Measurements from ENCODE around the gene OR13A1.
"Not testable (repeated sequence)": the region's sequence is repeated elsewhere in the genome, so short reads cannot be mapped to it uniquely, and the experiment has no call there.

OR13A1 gene

DNA sequence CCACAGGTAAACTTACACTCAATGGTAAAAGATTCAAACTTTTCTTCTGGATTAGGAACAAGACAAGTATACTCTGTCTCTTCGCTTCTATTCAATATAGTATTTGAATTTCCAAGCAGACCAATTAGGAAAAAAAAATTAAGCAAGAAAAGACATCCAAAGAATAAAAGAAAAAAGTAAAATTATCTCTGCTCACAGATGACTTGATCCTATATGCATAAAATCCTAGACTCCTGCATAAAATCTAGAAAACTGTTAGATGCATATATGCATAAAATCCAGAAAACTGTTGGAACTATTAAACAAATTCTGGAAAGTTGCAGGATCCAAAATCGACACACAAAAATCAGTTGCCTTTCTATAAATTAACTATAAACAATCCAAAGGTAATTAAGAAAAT, at the start of gene OR13A1:
TSS of gene OR13A1 (minus strand) at position 101 of the 400 bp plus-strand sequence. CDS start 11,186 bp downstream, outside the sequence.
- no peak for DNase-seq

DNA sequence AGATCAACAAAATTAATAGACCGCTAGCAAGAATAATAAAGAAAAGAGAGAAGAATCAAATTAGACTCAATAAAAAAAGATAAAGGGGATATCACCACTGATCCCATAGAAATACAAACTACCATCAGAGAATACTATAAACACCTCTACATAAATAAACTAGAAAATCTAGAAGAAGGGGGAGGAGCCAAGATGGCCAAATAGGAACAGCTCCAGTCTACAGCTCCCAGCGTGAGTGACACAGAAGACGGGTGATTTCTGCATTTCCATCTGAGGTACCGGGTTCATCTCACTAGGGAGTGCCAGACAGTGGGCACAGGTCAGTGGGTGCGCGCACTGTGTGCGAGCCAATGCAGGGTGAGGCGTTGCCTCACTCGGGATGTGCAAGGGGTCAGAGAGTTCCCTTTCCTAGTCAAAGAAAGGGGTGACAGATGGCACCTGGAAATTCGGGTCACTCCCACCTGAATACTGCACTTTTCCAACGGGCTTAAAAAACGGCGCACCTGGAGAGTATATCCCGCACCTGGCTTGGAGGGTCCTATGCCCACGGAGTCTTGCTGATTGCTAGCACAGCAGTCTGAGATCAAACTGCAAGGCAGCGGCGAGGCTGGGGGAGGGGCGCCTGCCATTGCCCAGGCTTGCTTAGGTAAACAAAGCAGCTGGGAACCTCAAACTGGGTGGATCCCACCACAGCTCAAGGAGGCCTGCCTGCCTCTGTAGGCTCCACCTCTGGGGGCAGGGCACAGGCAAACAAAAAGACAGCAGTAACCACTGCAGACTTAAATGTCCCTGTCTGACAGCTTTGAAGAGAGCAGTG, 46.8 kb upstream of the OR13A1 start:
- DNase-seq: not testable (repeated sequence)

GRCh38 chr10:45358961-45359360, 43.6 kb upstream of the OR13A1 start:
- not testable (repeated sequence) for DNase-seq

DNA sequence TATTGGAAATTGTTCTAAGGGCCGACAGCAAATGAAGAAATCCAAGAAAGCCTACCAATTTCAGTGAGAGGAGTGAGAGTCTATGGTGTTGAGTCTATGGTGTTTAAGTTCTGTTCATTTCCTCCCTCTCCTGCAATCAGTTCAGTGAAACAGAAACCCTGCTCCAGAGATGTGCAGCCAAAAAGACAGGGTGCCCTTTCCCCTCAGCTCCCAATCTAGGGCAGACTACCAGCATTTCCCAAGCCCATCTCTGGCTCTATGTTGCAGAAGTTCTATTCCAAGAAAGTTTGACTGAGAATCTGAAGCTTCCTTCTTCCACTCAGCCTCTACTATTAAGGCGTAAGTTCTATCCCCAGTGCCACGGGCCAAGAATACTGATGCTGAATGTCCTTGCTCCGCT, 40.1 kb upstream of the OR13A1 start:
- no peak for DNase-seq

GRCh38 chr10:45354261-45354660, 38.9 kb upstream of the OR13A1 start:
- DNase-seq: no peak

DNA sequence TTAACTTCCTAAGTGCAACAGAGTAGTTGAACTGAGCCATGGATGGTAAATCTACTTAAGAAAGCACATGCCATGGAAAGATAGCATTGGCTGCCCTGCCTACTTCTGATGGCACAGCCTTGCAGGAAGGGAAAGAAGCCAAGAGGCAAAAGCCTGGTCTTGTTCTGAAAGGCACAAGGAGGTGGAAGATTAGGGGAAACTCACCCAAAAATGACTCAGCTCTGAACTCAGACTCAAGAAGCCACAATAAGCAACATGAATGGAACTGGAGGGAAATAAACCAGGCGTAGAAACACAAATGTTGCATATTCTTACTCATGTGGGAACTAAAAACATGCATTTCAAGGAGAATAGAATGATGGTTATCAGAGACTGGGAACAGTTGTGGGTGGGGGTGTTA, 37.8 kb upstream of the OR13A1 start:
- no peak for DNase-seq

DNA sequence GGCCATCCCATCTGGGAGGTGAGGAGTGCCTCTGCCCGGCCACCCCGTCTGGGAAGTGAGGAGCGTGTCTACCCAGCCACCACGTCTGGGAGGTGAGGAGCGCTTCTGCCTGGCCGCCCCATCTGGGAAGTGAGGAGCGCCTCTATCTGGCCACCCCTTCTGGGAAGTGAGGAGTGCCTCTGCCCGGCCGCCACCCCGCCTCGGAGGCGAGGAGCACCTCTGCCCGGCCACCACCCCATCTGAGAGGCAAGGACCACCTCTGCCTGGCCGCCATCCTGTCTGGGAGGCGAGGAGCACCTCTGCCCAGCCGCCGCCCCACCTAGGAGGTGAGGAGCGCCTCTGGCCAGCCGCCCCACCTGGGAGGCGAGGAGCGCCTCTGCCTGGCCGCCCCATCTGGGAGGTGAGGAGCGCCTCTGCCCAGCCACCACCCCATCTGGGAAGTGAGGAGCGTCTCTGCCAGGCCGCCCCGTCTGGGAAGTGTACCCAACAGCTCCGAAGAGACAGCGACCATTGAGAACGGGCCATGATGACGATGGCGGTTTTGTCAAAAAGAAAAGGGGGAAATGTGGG, 32.9 kb upstream of the OR13A1 start:
- DNase-seq: not testable (repeated sequence)

GRCh38 chr10:45347464-45347863, 32.1 kb upstream of the OR13A1 start:
- not testable (repeated sequence) for DNase-seq

DNA sequence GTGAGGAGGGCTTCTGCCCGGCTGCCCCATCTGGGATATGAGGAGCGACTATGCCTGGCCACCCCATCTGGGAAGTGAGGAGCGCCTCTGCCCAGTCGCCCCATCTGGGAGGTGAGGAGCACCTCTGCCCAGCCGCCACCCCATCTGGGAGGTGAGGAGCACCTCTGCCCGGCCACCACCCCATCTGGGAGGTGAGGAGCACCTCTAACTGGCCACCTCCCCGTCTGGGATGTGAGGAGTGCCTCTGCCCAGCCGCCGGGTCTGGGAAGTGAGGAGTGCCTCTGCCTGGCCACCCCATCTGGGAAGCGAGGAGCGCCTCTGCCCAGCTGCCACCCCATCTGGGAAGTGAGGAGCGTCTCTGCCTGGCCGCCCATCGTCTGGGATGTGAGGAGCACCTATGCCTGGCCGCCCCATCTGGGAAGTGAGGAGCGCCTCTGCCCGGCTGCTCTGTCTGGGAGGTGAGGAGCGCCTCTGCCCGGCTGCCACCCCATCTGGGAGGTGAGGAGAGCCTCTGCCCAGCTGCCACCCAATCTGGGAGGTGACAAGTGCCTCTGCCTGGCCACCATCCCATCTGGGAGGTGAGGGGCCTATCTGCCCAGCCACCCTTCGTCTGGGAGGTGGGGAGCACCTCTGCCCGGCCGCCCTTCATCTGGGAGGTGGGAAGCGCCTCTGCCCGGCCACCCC, 31.4 kb upstream of the OR13A1 start:
- not testable (repeated sequence) for DNase-seq

DNA sequence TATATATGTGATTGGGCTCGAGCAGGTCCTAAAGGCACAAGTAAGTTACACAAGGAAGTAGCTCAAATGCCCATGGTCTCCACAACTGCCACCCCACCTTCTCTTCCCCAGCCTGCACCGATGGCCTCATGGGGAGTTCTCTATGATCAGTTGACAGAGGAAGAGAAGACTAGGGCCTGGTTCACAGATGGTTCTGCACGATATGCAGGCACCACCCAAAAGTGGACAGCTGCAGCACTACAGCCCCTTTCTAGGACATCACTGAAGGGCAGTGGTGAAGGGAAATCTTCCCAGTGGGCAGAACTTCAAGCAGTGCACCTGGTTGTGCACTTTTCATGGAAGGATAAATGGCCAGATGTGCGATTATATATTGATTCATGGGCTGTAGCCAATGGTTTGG, 25.0 kb upstream of the OR13A1 start:
- not testable (repeated sequence) for DNase-seq

- DNase-seq: no peak
These were observed 24.5 kb upstream of the OR13A1 start for GRCh38 chr10:45339894-45340293.

- DNase-seq: not testable (repeated sequence)
These were observed 16.4 kb upstream of the OR13A1 start for GRCh38 chr10:45331824-45332223.

DNA sequence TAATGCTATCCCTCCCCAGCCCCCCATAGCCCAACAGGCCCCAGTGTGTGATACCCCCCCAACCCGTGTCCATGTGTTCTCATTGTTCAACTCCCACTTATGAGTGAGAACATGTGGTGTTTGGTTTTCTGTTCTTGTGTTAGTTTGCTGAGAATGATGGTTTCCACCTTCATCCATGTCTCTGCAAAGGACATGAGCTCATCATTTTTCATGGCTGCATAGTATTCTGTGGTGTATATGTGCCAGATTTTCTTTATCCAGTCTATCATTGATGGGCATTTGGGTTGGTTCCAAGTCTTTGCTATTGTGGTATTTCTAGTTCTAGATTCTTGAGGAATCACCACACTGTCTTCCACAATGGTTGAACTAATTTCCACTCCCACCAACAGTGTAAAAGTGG, 11.5 kb upstream of the OR13A1 start:
- DNase-seq: not testable (repeated sequence)

- DNase-seq: no peak
These were observed 9.7 kb upstream of the OR13A1 start for GRCh38 chr10:45325116-45325515.

GRCh38 chr10:45319702-45320101, 4.3 kb upstream of the OR13A1 start:
- no peak for DNase-seq

GRCh38 chr10:45313264-45313873, 2.0 kb downstream of the OR13A1 start:
- DNase-seq: no peak

DNA sequence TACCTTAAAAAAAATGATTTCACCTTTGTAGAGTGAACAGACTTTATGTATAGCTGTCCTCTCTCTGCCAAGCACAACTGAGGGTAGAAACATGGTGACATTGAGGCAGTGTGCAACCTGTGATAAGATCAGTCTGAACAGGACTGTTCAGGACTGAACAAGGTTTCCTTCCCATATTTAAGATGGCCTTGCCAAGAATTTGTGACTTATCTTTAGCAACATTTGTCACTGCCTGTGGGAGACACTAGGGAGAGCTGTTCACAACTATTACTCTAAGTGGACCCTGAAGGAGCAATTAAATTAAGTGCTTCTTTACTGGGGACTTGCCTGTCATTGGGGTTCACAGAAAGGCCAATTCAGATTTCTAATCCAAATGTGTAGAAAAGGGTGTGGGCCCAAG, 6.7 kb downstream of the OR13A1 start:
- no peak for DNase-seq

DNA sequence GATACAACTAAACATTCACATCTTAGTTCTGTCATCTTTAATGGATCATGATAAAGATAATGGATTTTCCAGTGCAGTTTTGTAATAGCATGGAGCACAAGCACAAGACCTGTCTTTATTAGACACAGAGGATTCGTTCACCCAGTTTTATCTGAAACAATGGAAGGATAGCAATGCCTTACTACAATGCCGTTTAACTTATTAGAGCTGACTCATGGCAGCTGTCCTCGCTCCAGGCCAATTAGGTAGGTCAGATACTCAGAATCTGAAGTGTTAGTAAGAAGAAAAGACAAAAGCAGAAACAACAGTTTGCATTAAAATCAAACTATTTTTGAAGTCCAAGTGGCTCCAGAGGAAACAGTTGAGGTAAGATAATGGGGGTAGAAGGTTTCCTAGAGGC, 12.8 kb downstream of the OR13A1 start:
- no peak for DNase-seq

DNA sequence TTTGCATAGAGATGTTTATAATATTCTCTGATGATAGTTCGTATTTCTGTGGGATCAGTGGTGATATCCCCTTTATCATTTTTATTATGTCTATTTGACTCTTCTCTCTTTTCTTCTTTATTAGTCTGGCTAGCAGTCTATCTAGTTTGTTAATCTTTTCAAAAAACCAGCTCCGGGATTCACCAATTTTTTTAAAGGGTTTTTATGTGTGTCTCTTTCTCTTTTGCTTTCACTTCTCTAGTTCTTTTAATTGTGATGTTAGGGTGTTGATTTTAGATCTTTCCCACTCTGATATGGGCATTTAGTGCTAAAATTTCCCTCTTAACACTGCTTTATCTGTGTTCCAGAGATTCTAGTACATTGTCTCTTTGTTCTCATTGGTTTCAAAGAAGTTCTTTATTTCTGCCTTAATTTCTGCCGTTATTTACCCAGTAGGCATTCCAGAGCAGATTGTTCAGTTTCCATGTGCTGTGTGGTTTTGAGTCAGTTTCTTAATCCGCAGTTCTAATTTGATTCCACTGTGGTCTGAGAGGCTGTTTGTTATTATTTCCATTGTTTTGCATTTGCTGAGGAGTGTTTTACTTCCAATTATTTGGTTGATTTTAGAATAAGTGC, 17.0 kb downstream of the OR13A1 start:
- DNase-seq: not testable (repeated sequence)

GRCh38 chr10:45294681-45295080, 20.7 kb downstream of the OR13A1 start:
- DNase-seq: peak; percentile 1

DNA sequence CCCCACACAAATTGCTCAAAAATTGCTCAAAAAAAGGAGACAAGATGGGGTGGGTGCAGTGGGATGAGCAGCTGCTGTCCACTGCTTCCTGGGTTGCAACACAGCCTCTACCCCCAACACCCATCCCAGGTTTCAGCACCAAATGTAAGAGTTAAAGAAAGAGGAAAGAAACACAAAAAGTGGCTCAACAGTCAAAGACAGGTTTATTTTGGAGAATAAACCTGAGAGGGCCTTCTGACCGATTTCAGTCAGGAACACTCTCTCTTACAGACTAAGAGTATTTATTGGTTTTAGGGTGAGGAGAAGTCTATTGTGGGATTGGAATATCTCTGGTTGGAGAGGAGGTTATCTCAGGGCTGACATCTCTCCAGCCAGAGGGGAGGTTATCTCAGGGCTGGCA, 28.4 kb downstream of the OR13A1 start:
- no peak for DNase-seq

- no peak for DNase-seq
These were observed 33.3 kb downstream of the OR13A1 start for GRCh38 chr10:45282061-45282460.
